C4-2B (cell line): ENCODE data around the gene GBA2.

ENCODE experiments used
- ZFX ChIP-seq: fragments of 450-650 bp; IDR thresholded peaks from 2 replicates; pipeline ENCODE4 v1.6.1; 2017
- TF ChIP-seq, protein P1 (sequence below): fragments of 450-650 bp; conservative IDR thresholded peaks from 2 replicates; pipeline ENCODE4 v1.5.1; 2017; ENCODE audit warnings: mild to moderate bottlenecking

- TF ChIP-seq, protein P1, sequence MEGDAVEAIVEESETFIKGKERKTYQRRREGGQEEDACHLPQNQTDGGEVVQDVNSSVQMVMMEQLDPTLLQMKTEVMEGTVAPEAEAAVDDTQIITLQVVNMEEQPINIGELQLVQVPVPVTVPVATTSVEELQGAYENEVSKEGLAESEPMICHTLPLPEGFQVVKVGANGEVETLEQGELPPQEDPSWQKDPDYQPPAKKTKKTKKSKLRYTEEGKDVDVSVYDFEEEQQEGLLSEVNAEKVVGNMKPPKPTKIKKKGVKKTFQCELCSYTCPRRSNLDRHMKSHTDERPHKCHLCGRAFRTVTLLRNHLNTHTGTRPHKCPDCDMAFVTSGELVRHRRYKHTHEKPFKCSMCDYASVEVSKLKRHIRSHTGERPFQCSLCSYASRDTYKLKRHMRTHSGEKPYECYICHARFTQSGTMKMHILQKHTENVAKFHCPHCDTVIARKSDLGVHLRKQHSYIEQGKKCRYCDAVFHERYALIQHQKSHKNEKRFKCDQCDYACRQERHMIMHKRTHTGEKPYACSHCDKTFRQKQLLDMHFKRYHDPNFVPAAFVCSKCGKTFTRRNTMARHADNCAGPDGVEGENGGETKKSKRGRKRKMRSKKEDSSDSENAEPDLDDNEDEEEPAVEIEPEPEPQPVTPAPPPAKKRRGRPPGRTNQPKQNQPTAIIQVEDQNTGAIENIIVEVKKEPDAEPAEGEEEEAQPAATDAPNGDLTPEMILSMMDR, result no peak
- no peak for TF ChIP-seq ZFX
Observed at GRCh38 chr9:35738924-35739323, 10.1 kb downstream of the GBA2 start.
